Epithelial cell of proximal tubule (primary cell): Measurements from ENCODE around the gene SDK1. TPM values are rescaled to one million over a fixed set of nuclear protein-coding genes. Genes with fewer than 3 reads are reported as not detected.
A peak's percentile ranks its signal among the peaks of the same experiment; 100 is the strongest.

ENCODE experiments used
- DNase-seq: peaks from one replicate; pipeline ENCODE4 v3.0.0-alpha.2; 2011; ENCODE audit warnings: low read depth
- H3K4me3 ChIP-seq: 2 replicates; pipeline ENCODE4 v1.5.1; 2011; ENCODE audit warnings: low read depth, mild to moderate bottlenecking, low read length
- total RNA-seq: library from RNA; depleted of rRNA; stranded (reverse); fragments of >200 nt; gene quantifications from 2 replicates; pipeline ENCODE4 v1.2.3, GENCODE V29; 2015
- TF ChIP-seq, protein P1 (sequence below): conservative IDR thresholded peaks from 2 replicates; pipeline ENCODE4 v1.5.1; 2012; ENCODE audit warnings: low read depth, mild to moderate bottlenecking, low read length

The SDK1 gene
- total RNA-seq, 1 donor from 2014 or later: 0.75 TPM

DNA sequence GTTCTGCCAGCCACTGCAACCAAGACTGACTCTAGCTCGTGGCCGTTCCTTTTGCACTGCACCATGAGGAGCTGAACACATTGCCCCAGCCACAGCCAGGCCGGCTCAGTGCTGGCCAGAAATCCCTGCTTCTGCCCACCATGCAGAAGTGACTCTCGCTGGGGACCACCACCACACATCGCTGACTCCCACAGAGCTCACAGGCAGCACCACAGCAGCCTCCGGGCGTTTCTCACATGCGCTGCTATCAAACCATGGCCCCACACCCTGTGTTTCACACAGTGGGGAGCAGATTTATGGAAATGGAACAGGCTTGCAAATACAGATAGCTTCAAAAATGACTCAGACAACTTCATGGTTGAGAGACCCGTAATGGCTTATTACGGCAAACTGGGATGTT, 15.4 kb upstream of the SDK1 start:
- no peak for DNase-seq
- no peak overlapping the region for H3K4me3 ChIP-seq
- TF ChIP-seq, protein P1, sequence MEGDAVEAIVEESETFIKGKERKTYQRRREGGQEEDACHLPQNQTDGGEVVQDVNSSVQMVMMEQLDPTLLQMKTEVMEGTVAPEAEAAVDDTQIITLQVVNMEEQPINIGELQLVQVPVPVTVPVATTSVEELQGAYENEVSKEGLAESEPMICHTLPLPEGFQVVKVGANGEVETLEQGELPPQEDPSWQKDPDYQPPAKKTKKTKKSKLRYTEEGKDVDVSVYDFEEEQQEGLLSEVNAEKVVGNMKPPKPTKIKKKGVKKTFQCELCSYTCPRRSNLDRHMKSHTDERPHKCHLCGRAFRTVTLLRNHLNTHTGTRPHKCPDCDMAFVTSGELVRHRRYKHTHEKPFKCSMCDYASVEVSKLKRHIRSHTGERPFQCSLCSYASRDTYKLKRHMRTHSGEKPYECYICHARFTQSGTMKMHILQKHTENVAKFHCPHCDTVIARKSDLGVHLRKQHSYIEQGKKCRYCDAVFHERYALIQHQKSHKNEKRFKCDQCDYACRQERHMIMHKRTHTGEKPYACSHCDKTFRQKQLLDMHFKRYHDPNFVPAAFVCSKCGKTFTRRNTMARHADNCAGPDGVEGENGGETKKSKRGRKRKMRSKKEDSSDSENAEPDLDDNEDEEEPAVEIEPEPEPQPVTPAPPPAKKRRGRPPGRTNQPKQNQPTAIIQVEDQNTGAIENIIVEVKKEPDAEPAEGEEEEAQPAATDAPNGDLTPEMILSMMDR: no peak

DNA sequence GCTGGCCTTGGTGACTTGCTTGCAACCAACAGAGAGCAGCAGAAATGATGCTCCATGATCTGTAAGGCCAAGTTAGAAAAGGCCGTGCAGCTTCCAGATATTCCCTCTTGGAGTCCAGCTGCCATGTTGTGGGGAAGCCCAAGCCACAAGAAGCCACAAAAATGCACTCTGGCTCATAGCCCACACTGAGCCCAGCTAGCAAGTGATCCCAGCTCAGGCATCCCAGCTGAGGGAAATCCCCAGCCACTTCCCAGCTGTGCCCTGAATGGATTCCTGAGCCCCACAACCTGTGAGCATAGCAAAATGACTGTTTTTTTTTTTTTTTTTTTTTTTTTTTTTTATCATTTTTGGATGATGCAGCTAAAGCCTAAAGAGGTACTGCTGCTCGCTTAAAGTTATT, 11.1 kb upstream of the SDK1 start:
- TF ChIP-seq, protein P1: no peak
- no peak overlapping the region for H3K4me3 ChIP-seq
- DNase-seq: no peak

DNA sequence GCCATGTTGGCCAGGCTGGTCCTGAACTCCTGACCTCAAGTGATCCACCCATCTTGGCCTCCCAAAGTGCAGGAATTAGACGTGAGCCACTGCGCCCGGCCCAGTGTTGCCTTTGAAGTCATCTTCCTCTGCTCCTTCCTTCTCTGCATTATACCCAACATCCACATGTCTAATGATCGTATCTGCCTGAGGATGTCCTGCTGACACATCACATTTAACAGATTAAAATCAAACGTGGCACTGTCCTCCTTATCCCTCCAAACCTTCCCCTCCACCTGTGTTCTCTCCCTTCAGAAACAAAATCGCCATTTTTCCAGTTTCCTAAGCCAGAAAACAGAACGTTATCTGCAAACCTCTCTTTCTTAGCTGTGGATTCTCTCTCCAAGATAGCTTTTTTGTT, 8.4 kb upstream of the SDK1 start:
- H3K4me3 ChIP-seq: no peak overlapping the region
- TF ChIP-seq, protein P1: no peak
- DNase-seq: no peak

DNA sequence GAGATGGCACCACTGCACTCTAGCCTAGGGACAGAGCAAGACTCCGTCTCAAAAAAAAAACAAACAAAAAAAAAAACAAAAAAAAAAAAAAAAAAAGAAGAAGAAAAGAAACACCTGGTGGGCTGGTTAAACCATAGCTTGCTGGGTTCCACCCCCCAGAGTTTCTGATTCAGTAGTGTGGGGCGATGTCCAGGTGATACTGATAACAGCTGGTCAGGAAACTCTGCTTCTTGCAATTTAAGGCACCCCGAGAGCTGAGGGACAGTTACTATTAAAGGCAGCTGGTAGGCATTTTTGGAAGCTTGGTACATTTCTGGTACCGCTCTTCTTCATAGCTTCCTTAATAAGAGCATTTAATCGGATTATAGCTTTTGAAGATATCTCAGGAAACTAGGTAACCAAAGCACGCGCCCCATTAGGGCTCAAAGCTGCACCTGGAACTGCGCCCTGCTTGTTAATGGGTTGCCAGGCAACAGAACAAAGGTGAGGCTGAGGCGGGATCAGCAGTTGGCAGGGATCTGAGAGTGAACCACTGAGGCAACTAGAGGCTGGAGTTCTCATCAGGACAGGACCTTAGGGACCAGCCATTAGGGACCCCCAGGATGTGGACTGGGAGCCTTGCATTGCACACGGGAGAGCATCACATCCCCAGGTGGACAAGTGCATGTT, 6.5 kb upstream of the SDK1 start:
- no peak overlapping the region for H3K4me3 ChIP-seq
- TF ChIP-seq, protein P1: no peak
- no peak for DNase-seq

DNA sequence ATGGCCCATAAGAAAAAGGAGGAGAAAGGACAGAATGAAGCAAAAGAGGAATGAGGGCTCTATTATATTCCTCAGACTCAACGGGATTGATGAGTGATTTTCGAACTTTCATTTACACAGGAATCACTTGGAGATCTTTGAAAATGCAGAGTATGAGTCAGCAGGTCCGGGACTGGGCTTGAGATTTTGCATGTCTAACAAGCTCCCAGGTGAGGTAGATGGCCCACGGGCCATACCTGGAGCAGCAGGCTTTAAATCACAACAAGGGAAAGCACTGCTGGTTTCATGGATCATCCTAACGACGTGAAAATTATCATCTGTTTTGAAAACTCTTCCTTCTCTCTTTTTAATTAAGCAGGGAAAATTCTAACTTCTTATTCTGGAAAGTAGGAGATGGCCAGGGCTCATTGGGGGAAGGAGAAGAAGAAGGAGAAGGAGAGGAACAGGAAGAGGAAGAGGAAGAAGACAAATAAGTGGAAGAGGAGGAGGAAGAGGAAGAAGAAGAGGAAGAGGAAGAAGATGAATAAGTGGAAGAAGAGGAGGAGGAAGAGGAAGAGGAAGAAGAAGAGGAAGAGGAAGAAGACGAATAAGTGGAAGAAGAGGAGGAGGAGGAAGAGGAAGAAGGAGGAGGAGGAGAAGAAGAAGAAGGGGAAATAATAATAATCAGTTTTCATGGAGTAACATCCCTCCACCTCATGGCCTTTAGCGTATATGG, 3.8 kb upstream of the SDK1 start:
- TF ChIP-seq, protein P1: no peak
- DNase-seq: no peak
- H3K4me3 ChIP-seq: no peak overlapping the region

DNA sequence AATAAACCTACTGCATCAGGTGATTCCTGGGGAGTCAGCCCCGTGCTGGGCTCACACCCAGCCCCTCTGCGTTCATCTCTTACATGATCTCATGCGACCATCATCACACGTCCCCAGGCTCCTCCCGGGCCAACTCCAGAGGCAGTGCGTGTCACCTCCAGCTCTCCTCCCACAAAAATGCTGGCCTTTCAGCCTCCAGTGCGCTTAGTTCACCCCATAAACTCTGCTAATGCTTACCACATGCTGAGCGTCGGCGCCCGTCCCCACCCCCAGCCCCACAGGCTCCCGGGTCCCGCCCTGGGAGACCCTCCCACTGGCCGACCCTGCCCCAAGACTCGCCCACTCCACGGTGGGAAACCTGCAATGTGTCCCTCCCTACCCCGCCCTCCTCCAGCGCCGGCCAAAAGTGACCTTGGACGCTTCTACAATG, 816 bp upstream of the SDK1 start:
- peak overlapping the region; percentile 64 for H3K4me3 ChIP-seq
- no peak for DNase-seq
- TF ChIP-seq, protein P1: no peak

DNA sequence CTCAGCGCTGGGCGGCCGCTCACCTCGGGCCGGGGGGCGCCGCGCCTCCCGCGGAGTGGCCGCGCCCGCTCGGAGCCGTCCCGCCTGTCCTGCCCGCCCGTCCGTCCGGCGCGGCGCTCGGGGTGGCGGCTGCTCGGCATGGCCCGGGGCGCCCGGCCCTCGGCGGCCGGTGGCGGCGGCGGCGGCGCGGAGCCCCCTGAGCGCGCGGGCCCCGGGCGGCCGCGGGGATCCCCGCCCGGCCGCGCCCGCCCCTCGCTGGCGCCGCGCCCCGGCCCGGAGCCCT, 338 bp downstream of the SDK1 start:
- TF ChIP-seq, protein P1: no peak
- DNase-seq: no peak
- peak overlapping the region; percentile 50 for H3K4me3 ChIP-seq
